H9 (cell line): ENCODE measurements around the gene SELPLG. TPM values are rescaled to one million over a fixed set of nuclear protein-coding genes. Genes with fewer than 3 reads are reported as not detected.
A peak's percentile ranks its signal among the peaks of the same experiment; 100 is the strongest.

Experiments used
- DNase-seq: peaks from one replicate; pipeline ENCODE4 v3.0.0-alpha.2; 2017
- H2AFZ ChIP-seq: one replicate; pipeline ENCODE4 v1.6.1; 2013; ENCODE audit warnings: mild to moderate bottlenecking, low read length, control low read depth, moderate library complexity
- H2AK5ac ChIP-seq: 2 replicates; pipeline ENCODE4 v1.6.1; 2013; ENCODE audit warnings: low read length, control low read depth, mixed read lengths; ENCODE audit not compliant: insufficient read length
- H2BK120ac ChIP-seq: one replicate; pipeline ENCODE4 v1.6.1; 2013; ENCODE audit warnings: low read depth, mild to moderate bottlenecking, low read length, control low read depth, inconsistent platforms; ENCODE audit not compliant: poor library complexity, severe bottlenecking
- H2BK12ac ChIP-seq: 2 replicates; pipeline ENCODE4 v1.6.1; 2013; ENCODE audit warnings: low read length, control low read depth, mixed read lengths, low read depth; ENCODE audit not compliant: insufficient read length
- H2BK15ac ChIP-seq: 2 replicates; pipeline ENCODE4 v1.6.1; 2013; ENCODE audit warnings: low read depth, low read length, control low read depth
- H2BK20ac ChIP-seq: one replicate; pipeline ENCODE4 v1.6.1; 2013; ENCODE audit warnings: low read depth, mild to moderate bottlenecking, low read length, control low read depth, inconsistent platforms; ENCODE audit not compliant: poor library complexity, severe bottlenecking
- H2BK5ac ChIP-seq: 2 replicates; pipeline ENCODE4 v1.6.1; 2013; ENCODE audit warnings: low read length, control low read depth, mixed read lengths; ENCODE audit not compliant: insufficient read length
- H3K14ac ChIP-seq: 2 replicates; pipeline ENCODE4 v1.6.1; 2013; ENCODE audit warnings: low read length, control low read depth; ENCODE audit not compliant: insufficient read depth
- H3K18ac ChIP-seq: 2 replicates; pipeline ENCODE4 v1.6.1; 2013; ENCODE audit warnings: low read depth, mild to moderate bottlenecking, mixed read lengths, low read length, control low read depth; ENCODE audit not compliant: insufficient read length
- H3K23ac ChIP-seq: 2 replicates; pipeline ENCODE4 v1.6.1; 2013; ENCODE audit warnings: low read length, control low read depth, mixed read lengths, low read depth; ENCODE audit not compliant: insufficient read length
- H3K23me2 ChIP-seq: 2 replicates; pipeline ENCODE4 v1.6.1; 2013; ENCODE audit warnings: low read depth, mild to moderate bottlenecking, mixed read lengths, low read length, control low read depth; ENCODE audit not compliant: insufficient read length, poor library complexity, severe bottlenecking
- H3K27ac ChIP-seq: 2 replicates; pipeline ENCODE4 v1.5.1; 2013; ENCODE audit warnings: low read length, control low read depth, mixed read lengths, low read depth; ENCODE audit not compliant: insufficient read length
- H3K27me3 ChIP-seq: 2 replicates; pipeline ENCODE4 v1.6.1; 2013; ENCODE audit warnings: low read length, control low read depth, inconsistent platforms; ENCODE audit not compliant: insufficient read depth
- H3K4ac ChIP-seq: 2 replicates; pipeline ENCODE4 v1.6.1; 2013; ENCODE audit warnings: low read depth, mild to moderate bottlenecking, control low read depth, inconsistent platforms, low read length, moderate library complexity
- H3K4me1 ChIP-seq: 2 replicates; pipeline ENCODE4 v1.6.1; 2013; ENCODE audit warnings: low read length, control low read depth, inconsistent platforms; ENCODE audit not compliant: insufficient read depth
- H3K4me2 ChIP-seq: 2 replicates; pipeline ENCODE4 v1.6.1; 2013; ENCODE audit warnings: low read length, control low read depth, mixed read lengths; ENCODE audit not compliant: insufficient read length, insufficient read depth
- H3K56ac ChIP-seq: 2 replicates; pipeline ENCODE4 v1.6.1; 2013; ENCODE audit warnings: low read depth, mild to moderate bottlenecking, mixed read lengths, low read length, control low read depth; ENCODE audit not compliant: insufficient read length
- H3K79me1 ChIP-seq: 2 replicates; pipeline ENCODE4 v1.6.1; 2013; ENCODE audit warnings: low read depth, mild to moderate bottlenecking, moderate library complexity, low read length, control low read depth, inconsistent platforms; ENCODE audit not compliant: insufficient read depth, poor library complexity, severe bottlenecking
- H3K79me2 ChIP-seq: 2 replicates; pipeline ENCODE4 v1.6.1; 2013; ENCODE audit warnings: low read length, control low read depth, inconsistent platforms; ENCODE audit not compliant: insufficient read depth
- H3K9ac ChIP-seq: 2 replicates; pipeline ENCODE4 v1.6.1; 2013; ENCODE audit warnings: low read length, control low read depth, mixed read lengths; ENCODE audit not compliant: insufficient read length; ENCODE audit errors: extremely low read depth
- H3K9me3 ChIP-seq: one replicate; pipeline ENCODE4 v1.6.1; 2013; ENCODE audit warnings: low read depth, low read length, inconsistent platforms; ENCODE audit not compliant: control insufficient read depth
- H3T11ph ChIP-seq: one replicate; pipeline ENCODE4 v1.6.1; 2013; ENCODE audit warnings: mild to moderate bottlenecking, low read length, control low read depth, inconsistent platforms
- H4K20me1 ChIP-seq: one replicate; pipeline ENCODE4 v1.6.1; 2013; ENCODE audit not compliant: control insufficient read depth, insufficient read length, insufficient read depth
- H4K5ac ChIP-seq: 2 replicates; pipeline ENCODE4 v1.6.1; 2013; ENCODE audit warnings: low read depth, mild to moderate bottlenecking, mixed read lengths, low read length, control low read depth; ENCODE audit not compliant: insufficient read length
- H4K8ac ChIP-seq: replicated peaks from 2 replicates; pipeline ENCODE4 v1.6.1; 2013; ENCODE audit warnings: low read length, control low read depth, mixed read lengths, low read depth; ENCODE audit not compliant: insufficient read length
- H4K91ac ChIP-seq: 2 replicates; pipeline ENCODE4 v1.6.1; 2013; ENCODE audit warnings: low read depth, mild to moderate bottlenecking, moderate library complexity, mixed read lengths, low read length, control low read depth; ENCODE audit not compliant: insufficient read length
- H3K27ac Mint-ChIP-seq, 3 experiments: 2 replicates in 2 of 3; 3 replicates in 1 of 3; pipeline ENCODE4 v1.8.0; 2020 to 2021; ENCODE audit warnings: mixed read lengths in 3 of 3, mild to moderate bottlenecking in 1 of 3, moderate library complexity in 1 of 3
- H3K27me3 Mint-ChIP-seq: 2 replicates; pipeline ENCODE4 v1.8.0; 2021; ENCODE audit warnings: low read depth, mild to moderate bottlenecking, moderate library complexity, mixed read lengths
- H3K36me3 Mint-ChIP-seq, 3 experiments: 2 replicates in 2 of 3; 3 replicates in 1 of 3; pipeline ENCODE4 v1.8.0; 2020 to 2021; ENCODE audit warnings: low read depth in 3 of 3, mixed read lengths in 3 of 3; ENCODE audit not compliant: insufficient read depth in 1 of 3
- H3K4me1 Mint-ChIP-seq, 2 experiments: 2 replicates each; pipeline ENCODE4 v1.8.0; 2020; ENCODE audit warnings: mixed read lengths in 2 of 2
- H3K4me3 Mint-ChIP-seq, 2 experiments: 2 replicates in 1 of 2; 3 replicates in 1 of 2; pipeline ENCODE4 v1.8.0; 2020 to 2021; ENCODE audit warnings: mild to moderate bottlenecking in 2 of 2, mixed read lengths in 2 of 2, moderate library complexity in 1 of 2
- H3K9me3 Mint-ChIP-seq, 2 experiments: 2 replicates in 1 of 2; 3 replicates in 1 of 2; pipeline ENCODE4 v1.8.0; 2020; ENCODE audit warnings: mild to moderate bottlenecking in 2 of 2, mixed read lengths in 2 of 2, moderate library complexity in 1 of 2
- CTCF ChIP-seq: fragments of 200-600 bp; sonication (generic); conservative IDR thresholded peaks from 3 replicates; pipeline ENCODE4 v1.8.0; 2021; ENCODE audit warnings: antibody characterized with exemption, mild to moderate bottlenecking
- WGBS: extraction: QIAGEN DNeasy Blood & Tissue Kit; methylation state at CpG from one replicate; pipeline ENCODE4 v1.1.7; 2013; ENCODE audit warnings: missing lambda C conversion rate, low lambda C conversion rate, mixed read lengths; ENCODE audit not compliant: insufficient read length; ENCODE audit errors: extremely low coverage; 5-methylcytosine and 5-hydroxymethylcytosine counted together
- total RNA-seq: library from RNA; stranded (reverse); gene quantifications from 2 replicates; pipeline ENCODE4 v1.2.1, GENCODE V29; 2021

Gene SELPLG
- total RNA-seq, 1 experiment from 2014 or later, result 0.15 TPM

DNA sequence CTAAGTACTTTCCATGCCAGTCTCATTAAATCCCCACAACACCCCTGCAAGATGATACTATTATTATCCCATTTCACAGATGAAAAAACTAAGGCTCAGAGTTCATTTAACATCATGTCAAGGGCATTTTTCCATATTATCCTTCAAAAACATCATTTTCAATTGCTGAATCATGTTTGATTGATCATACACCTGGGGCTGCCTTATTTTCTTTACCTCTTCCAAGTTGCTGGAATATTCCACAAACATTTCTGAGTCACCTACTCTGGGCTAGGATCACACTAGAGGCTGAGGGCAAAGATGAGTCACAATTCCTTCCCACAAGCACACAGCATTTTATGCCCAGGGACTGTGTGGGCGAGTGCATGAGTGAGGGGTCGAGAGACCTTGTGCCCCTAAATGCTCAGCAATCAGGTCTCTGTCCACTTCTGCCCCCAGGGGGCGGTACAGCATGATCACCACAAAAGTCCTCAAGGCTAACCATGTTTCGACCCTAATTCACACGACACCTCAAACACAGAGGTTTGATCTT, 21.7 kb downstream of the SELPLG start:
- Histone ChIP-seq H3K23ac (no peak overlapping the region), H3K4me1 (no peaks in the 10 kb centered on the region), H2AK5ac (no peak overlapping the region), H2BK20ac (no peak overlapping the region), H3K14ac (no peak overlapping the region), H4K20me1 (no peaks in the 10 kb centered on the region), H2BK15ac (no peak overlapping the region), H4K91ac (no peak overlapping the region), H3K79me2 (no peaks in the 10 kb centered on the region), H3K9ac (no peak overlapping the region), H3K27me3 (no peaks in the 10 kb centered on the region), H4K8ac (no peak overlapping the region), H2BK5ac (no peak overlapping the region), H3K18ac (no peak overlapping the region), H4K5ac (no peak overlapping the region), H2BK120ac (no peak overlapping the region), H2AFZ (no peak overlapping the region), H3K56ac (no peak overlapping the region), H3K27ac (no peak overlapping the region), H3T11ph (no peak overlapping the region), H3K79me1 (no peaks in the 10 kb centered on the region), H3K4ac (no peak overlapping the region), H3K9me3 (no peaks in the 10 kb centered on the region), H3K23me2 (no peaks in the 10 kb centered on the region), H2BK12ac (no peak overlapping the region), H3K4me2 (no peak overlapping the region)
- Mint-ChIP-seq H3K4me1 (peaks cover 21 to 32% of the 10 kb centered on the region in 2 experiments), H3K9me3 (peaks cover 4 to 5% of the 10 kb centered on the region in 2 experiments; a peak in 1 of 5 replicates), H3K27ac (peak overlapping the region in 1 of 3 experiments; percentile 36; a peak in 1 of 7 replicates), H3K27me3 (peaks cover 1% of the 10 kb centered on the region; the same call in 1 of the 2 replicates), H3K36me3 (no peaks in the 10 kb centered on the region), H3K4me3 (no peak overlapping the region)
- DNase-seq, result peak; percentile 84
- WGBS, result no CpG with 5 or more reads among the region's 5 CpGs
- peak; percentile 78 for TF ChIP-seq CTCF
